Activated CD4-positive, alpha-beta memory T cell treated with anti-CD3 and anti-CD28 coated beads, Interleukin-2, amount 10 ng/mL, durations not matched to agents 7 days and 5 days (primary cell): ENCODE data around the gene PPL. TPM values are rescaled to one million over a fixed set of nuclear protein-coding genes. Genes with fewer than 3 reads are reported as not detected.

Experiments
- CTCF ChIA-PET: fragments of 350-600 bp; sonication (Branson Sonifier 250); formaldehyde crosslinking; loops from one replicate; lab custom pipeline; 2021; ENCODE audit warnings: antibody characterized with exemption, inconsistent platforms; lab: Charles Lee
- POLR2A ChIA-PET: fragments of 350-600 bp; sonication (Branson Sonifier 250); formaldehyde crosslinking; loops from one replicate; lab custom pipeline; 2021; ENCODE audit warnings: antibody characterized with exemption; lab: Charles Lee
- DNase-seq: peaks from one replicate; pipeline ENCODE4 v3.0.0-alpha.2; 2020
- H3K27ac Mint-ChIP-seq: one replicate; pipeline ENCODE4 v1.8.0; 2021; ENCODE audit warnings: mild to moderate bottlenecking, mixed read lengths
- H3K27me3 Mint-ChIP-seq: one replicate; pipeline ENCODE4 v1.8.0; 2021; ENCODE audit warnings: mixed read lengths
- H3K36me3 Mint-ChIP-seq: one replicate; pipeline ENCODE4 v1.8.0; 2021; ENCODE audit warnings: low read depth, mixed read lengths
- H3K4me1 Mint-ChIP-seq: one replicate; pipeline ENCODE4 v1.8.0; 2021; ENCODE audit warnings: mixed read lengths
- H3K4me3 Mint-ChIP-seq: one replicate; pipeline ENCODE4 v1.8.0; 2021; ENCODE audit warnings: mild to moderate bottlenecking, mixed read lengths
- H3K9me3 Mint-ChIP-seq: one replicate; pipeline ENCODE4 v1.8.0; 2021; ENCODE audit warnings: mixed read lengths
- total RNA-seq, 2 experiments: library from RNA; stranded (reverse); gene quantifications; one replicate each; pipeline ENCODE4 v1.2.3, GENCODE V29; 2021

The PPL gene
- total RNA-seq, 2 experiments from 2014 or later, result 0.08 TPM; not detected in 1

- Mint-ChIP-seq H3K9me3 (no peaks in the 10 kb centered on the region), H3K4me3 (no peak overlapping the region), H3K27ac (no peak overlapping the region), H3K4me1 (peaks cover 11% of the 10 kb centered on the region), H3K36me3 (peaks cover 61% of the 10 kb centered on the region), H3K27me3 (no peaks in the 10 kb centered on the region)
- CTCF ChIA-PET, result interaction anchor here (1.1 kb wide), 1 partner anchor 17 kb away, joined by 4 read pairs; no protein-coding TSS in a partner anchor
- no peak for DNase-seq
- POLR2A ChIA-PET, result no interaction called here
These were observed 72.2 kb downstream of the PPL start for GRCh38 chr16:4864728-4865127.

GRCh38 chr16:4862639-4863038 is 74.3 kb downstream of the PPL start:
- Mint-ChIP-seq H3K27ac (peak overlapping the region; percentile 47), H3K4me1 (peaks cover 11% of the 10 kb centered on the region), H3K36me3 (peaks cover 65% of the 10 kb centered on the region), H3K4me3 (no peak overlapping the region), H3K27me3 (no peaks in the 10 kb centered on the region), H3K9me3 (no peaks in the 10 kb centered on the region)
- ChIA-PET CTCF (no interaction called here), POLR2A (interaction anchor here (1.1 kb wide), 1 partner anchor 94 kb away, joined by 3 read pairs; no protein-coding TSS in a partner anchor)
- DNase-seq, result no peak

- POLR2A ChIA-PET, result no interaction called here
- DNase-seq, result no peak
- H3K27me3 Mint-ChIP-seq, result no peaks in the 10 kb centered on the region
- CTCF ChIA-PET, result no interaction called here
- H3K4me1 Mint-ChIP-seq, result peaks cover 11% of the 10 kb centered on the region
- H3K36me3 Mint-ChIP-seq, result peaks cover 69% of the 10 kb centered on the region
- H3K9me3 Mint-ChIP-seq, result no peaks in the 10 kb centered on the region
- H3K27ac Mint-ChIP-seq, result no peak overlapping the region
- H3K4me3 Mint-ChIP-seq, result no peak overlapping the region
These were observed 76.1 kb downstream of the PPL start for GRCh38 chr16:4860727-4861342.

- ChIA-PET CTCF (no interaction called here), POLR2A (no interaction called here)
- H3K36me3 Mint-ChIP-seq, result peaks cover 76% of the 10 kb centered on the region
- no peak for DNase-seq
- peaks cover 11% of the 10 kb centered on the region for H3K4me1 Mint-ChIP-seq
- H3K27me3 Mint-ChIP-seq, result no peaks in the 10 kb centered on the region
- peak overlapping the region; percentile 11 for H3K27ac Mint-ChIP-seq
- no peak overlapping the region for H3K4me3 Mint-ChIP-seq
- no peaks in the 10 kb centered on the region for H3K9me3 Mint-ChIP-seq
These were observed 77.1 kb downstream of the PPL start for GRCh38 chr16:4859900-4860255.

GRCh38 chr16:4859190-4859899 is 77.6 kb downstream of the PPL start:
- DNase-seq, result no peak
- no peaks in the 10 kb centered on the region for H3K9me3 Mint-ChIP-seq
- POLR2A ChIA-PET, result no interaction called here
- H3K27ac Mint-ChIP-seq, result no peak overlapping the region
- no peaks in the 10 kb centered on the region for H3K27me3 Mint-ChIP-seq
- H3K4me1 Mint-ChIP-seq, result peaks cover 11% of the 10 kb centered on the region
- CTCF ChIA-PET, result no interaction called here
- H3K4me3 Mint-ChIP-seq, result no peak overlapping the region
- peaks cover 75% of the 10 kb centered on the region for H3K36me3 Mint-ChIP-seq

GRCh38 chr16:4855804-4856203 is 81.1 kb downstream of the PPL start:
- DNase-seq, result no peak
- H3K4me3 Mint-ChIP-seq, result no peak overlapping the region
- peaks cover 62% of the 10 kb centered on the region for H3K36me3 Mint-ChIP-seq
- H3K9me3 Mint-ChIP-seq, result no peaks in the 10 kb centered on the region
- peaks cover 20% of the 10 kb centered on the region for H3K4me1 Mint-ChIP-seq
- H3K27me3 Mint-ChIP-seq, result no peaks in the 10 kb centered on the region
- ChIA-PET CTCF (no interaction called here), POLR2A (no interaction called here)
- no peak overlapping the region for H3K27ac Mint-ChIP-seq

GRCh38 chr16:4855371-4855770 is 81.6 kb downstream of the PPL start:
- ChIA-PET CTCF (interaction anchor here (0.7 kb wide), 1 partner anchor 1052 kb away, joined by 3 read pairs; no protein-coding TSS in a partner anchor), POLR2A (no interaction called here)
- Mint-ChIP-seq H3K27me3 (no peaks in the 10 kb centered on the region), H3K4me1 (peaks cover 24% of the 10 kb centered on the region), H3K27ac (no peak overlapping the region), H3K9me3 (no peaks in the 10 kb centered on the region), H3K4me3 (no peak overlapping the region), H3K36me3 (peaks cover 60% of the 10 kb centered on the region)
- DNase-seq, result no peak

GRCh38 chr16:4852221-4852872 is 84.6 kb downstream of the PPL start:
- no peaks in the 10 kb centered on the region for H3K27me3 Mint-ChIP-seq
- ChIA-PET CTCF (no interaction called here), POLR2A (no interaction called here)
- H3K9me3 Mint-ChIP-seq, result no peaks in the 10 kb centered on the region
- peak overlapping the region; percentile 6 for H3K27ac Mint-ChIP-seq
- peaks cover 48% of the 10 kb centered on the region for H3K4me1 Mint-ChIP-seq
- no peak for DNase-seq
- H3K36me3 Mint-ChIP-seq, result peaks cover 36% of the 10 kb centered on the region
- H3K4me3 Mint-ChIP-seq, result no peak overlapping the region

- no peaks in the 10 kb centered on the region for H3K9me3 Mint-ChIP-seq
- H3K36me3 Mint-ChIP-seq, result peaks cover 34% of the 10 kb centered on the region
- no peak overlapping the region for H3K4me3 Mint-ChIP-seq
- POLR2A ChIA-PET, result no interaction called here
- DNase-seq, result no peak
- H3K27ac Mint-ChIP-seq, result no peak overlapping the region
- H3K4me1 Mint-ChIP-seq, result peaks cover 61% of the 10 kb centered on the region
- no peaks in the 10 kb centered on the region for H3K27me3 Mint-ChIP-seq
- CTCF ChIA-PET, result no interaction called here
These were observed 86.7 kb downstream of the PPL start for GRCh38 chr16:4850211-4850610.

GRCh38 chr16:4847774-4848587 is 89.0 kb downstream of the PPL start:
- Mint-ChIP-seq H3K9me3 (no peaks in the 10 kb centered on the region), H3K4me1 (peaks cover 65% of the 10 kb centered on the region), H3K27ac (peak overlapping the region; percentile 76), H3K36me3 (peaks cover 35% of the 10 kb centered on the region), H3K4me3 (peak overlapping the region; percentile 82), H3K27me3 (no peaks in the 10 kb centered on the region)
- DNase-seq, result peak; percentile 48
- ChIA-PET POLR2A (interaction anchor here (1.2 to 3.8 kb wide), 7 partner anchors 12 to 432 kb away, joined by 3 to 18 read pairs (median 9); partner anchors contain the start of genes ANKS3, CORO7, DNAAF8 and ROGDI), CTCF (no interaction called here)

GRCh38 chr16:4846901-4847773 is 89.8 kb downstream of the PPL start, which contains the start of the genes GLYR1 and UBN1:
TSS of gene GLYR1 (minus strand) at chr16:4847288. CDS start at chr16:4847265, 23 bp downstream.
TSS of gene UBN1 (plus strand) at chr16:4847481. CDS start at chr16:4852918, 5,437 bp downstream.
- no peaks in the 10 kb centered on the region for H3K9me3 Mint-ChIP-seq
- H3K4me3 Mint-ChIP-seq, result peak within 1 kb of the TSS; percentile 86
- H3K27ac Mint-ChIP-seq, result peak within 1 kb of the TSS; percentile 86
- ChIA-PET CTCF (interaction anchor here (1.1 to 1.4 kb wide), 3 partner anchors 13 to 113 kb away, joined by 3 read pairs; partner anchors contain the start of genes ANKS3 and DNAAF8), POLR2A (interaction anchor here (0.6 to 3.8 kb wide), 15 partner anchors 11 to 431 kb away, joined by 3 to 18 read pairs (median 4); partner anchors contain the start of genes ANKS3, CORO7, DNAAF8 and ROGDI)
- no peaks in the 10 kb centered on the region for H3K27me3 Mint-ChIP-seq
- H3K36me3 Mint-ChIP-seq, result peaks cover 38% of the 10 kb centered on the region
- peaks cover 59% of the 10 kb centered on the region for H3K4me1 Mint-ChIP-seq
- DNase-seq, result peak; percentile 100
